Chondrocyte (in vitro differentiated cells): ENCODE data around the gene CHST11. TPM values are rescaled to one million over a fixed set of nuclear protein-coding genes. Genes with fewer than 3 reads are reported as not detected.

Source experiments
- DNase-seq: peaks from one replicate; pipeline ENCODE4 v3.0.0; 2021; ENCODE audit warnings: mixed read lengths, low spot score
- H3K27ac Mint-ChIP-seq: one replicate; pipeline ENCODE4 v1.8.0; 2021; ENCODE audit warnings: mild to moderate bottlenecking, moderate library complexity, mixed read lengths; ENCODE audit not compliant: unreplicated experiment
- H3K27me3 Mint-ChIP-seq: 2 replicates; pipeline ENCODE4 v1.8.0; 2021; ENCODE audit warnings: low read depth, mixed read lengths
- H3K36me3 Mint-ChIP-seq: 2 replicates; pipeline ENCODE4 v1.8.0; 2021; ENCODE audit warnings: low read depth, mixed read lengths
- H3K4me1 Mint-ChIP-seq: 2 replicates; pipeline ENCODE4 v1.8.0; 2021; ENCODE audit warnings: low read depth, mild to moderate bottlenecking, mixed read lengths
- H3K4me3 Mint-ChIP-seq: one replicate; pipeline ENCODE4 v1.8.0; 2021; ENCODE audit warnings: mild to moderate bottlenecking, moderate library complexity, mixed read lengths; ENCODE audit not compliant: unreplicated experiment
- H3K9me3 Mint-ChIP-seq: 2 replicates; pipeline ENCODE4 v1.8.0; 2021; ENCODE audit warnings: low read depth, mixed read lengths
- total RNA-seq: library from RNA; stranded (reverse); gene quantifications from 3 replicates; pipeline ENCODE4 v1.2.1, GENCODE V29; 2021
- TF ChIP-seq, protein P1 (sequence below): fragments of 200-600 bp; sonication (generic); IDR thresholded peaks from 2 replicates; pipeline ENCODE4 v1.5.0; 2021; ENCODE audit warnings: antibody characterized with exemption, mild to moderate bottlenecking, moderate library complexity

CHST11 gene
- total RNA-seq, 1 donor from 2014 or later = 6.2 TPM

DNA sequence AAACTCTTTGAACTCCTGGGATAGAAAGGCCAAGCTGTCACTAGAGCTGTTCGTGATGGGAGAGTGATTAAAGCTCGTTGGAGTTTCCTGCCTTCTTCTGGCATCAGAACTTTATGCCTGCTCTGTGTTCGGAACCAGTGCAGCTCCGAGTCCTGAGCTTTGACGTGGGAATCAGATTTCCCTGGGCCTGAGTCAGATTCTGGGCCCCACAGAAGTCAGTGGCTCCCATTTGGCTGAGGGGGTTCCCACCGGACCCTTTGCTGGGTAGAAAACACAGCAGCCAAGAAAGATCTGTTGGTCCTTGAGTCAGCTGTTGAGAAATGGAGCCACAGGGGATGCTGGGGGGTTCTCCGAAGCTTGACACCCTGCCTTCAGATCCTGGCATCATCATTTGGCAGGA is 238.0 kb downstream of the CHST11 start:
- Mint-ChIP-seq H3K4me1 (peaks cover 26% of the 10 kb centered on the region), H3K27me3 (no peaks in the 10 kb centered on the region), H3K27ac (no peak overlapping the region), H3K9me3 (peaks cover 4% of the 10 kb centered on the region), H3K4me3 (no peak overlapping the region), H3K36me3 (peaks cover 4% of the 10 kb centered on the region)
- TF ChIP-seq, protein P1, sequence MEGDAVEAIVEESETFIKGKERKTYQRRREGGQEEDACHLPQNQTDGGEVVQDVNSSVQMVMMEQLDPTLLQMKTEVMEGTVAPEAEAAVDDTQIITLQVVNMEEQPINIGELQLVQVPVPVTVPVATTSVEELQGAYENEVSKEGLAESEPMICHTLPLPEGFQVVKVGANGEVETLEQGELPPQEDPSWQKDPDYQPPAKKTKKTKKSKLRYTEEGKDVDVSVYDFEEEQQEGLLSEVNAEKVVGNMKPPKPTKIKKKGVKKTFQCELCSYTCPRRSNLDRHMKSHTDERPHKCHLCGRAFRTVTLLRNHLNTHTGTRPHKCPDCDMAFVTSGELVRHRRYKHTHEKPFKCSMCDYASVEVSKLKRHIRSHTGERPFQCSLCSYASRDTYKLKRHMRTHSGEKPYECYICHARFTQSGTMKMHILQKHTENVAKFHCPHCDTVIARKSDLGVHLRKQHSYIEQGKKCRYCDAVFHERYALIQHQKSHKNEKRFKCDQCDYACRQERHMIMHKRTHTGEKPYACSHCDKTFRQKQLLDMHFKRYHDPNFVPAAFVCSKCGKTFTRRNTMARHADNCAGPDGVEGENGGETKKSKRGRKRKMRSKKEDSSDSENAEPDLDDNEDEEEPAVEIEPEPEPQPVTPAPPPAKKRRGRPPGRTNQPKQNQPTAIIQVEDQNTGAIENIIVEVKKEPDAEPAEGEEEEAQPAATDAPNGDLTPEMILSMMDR = no peak
- DNase-seq = no peak

- TF ChIP-seq, protein P1 = no peak
Observed at GRCh38 chr12:104695453-104696148, 238.9 kb downstream of the CHST11 start.

DNA sequence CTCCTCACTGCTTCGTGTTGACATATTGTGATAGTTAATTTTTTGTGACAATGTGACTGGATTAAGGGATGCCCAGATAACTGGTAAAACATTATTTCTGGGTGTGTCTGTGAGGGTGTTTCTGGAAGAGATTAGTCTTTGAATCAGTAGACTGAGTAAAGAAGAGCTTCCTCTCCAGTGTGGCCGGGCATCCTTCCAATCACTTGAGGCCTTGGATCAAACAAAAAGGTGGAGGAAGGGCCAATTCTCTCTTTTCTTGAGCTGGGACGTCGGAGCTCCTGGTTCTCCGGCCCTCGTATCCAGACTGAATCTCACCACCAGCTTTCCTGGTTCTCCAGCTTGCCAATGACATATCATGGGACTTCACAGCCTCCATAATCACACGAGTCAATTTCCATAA is 240.4 kb downstream of the CHST11 start:
- no peak overlapping the region for H3K27ac Mint-ChIP-seq
- TF ChIP-seq, protein P1 = no peak
- DNase-seq = no peak
- H3K4me1 Mint-ChIP-seq = peaks cover 29% of the 10 kb centered on the region
- peaks cover 4% of the 10 kb centered on the region for H3K9me3 Mint-ChIP-seq
- no peaks in the 10 kb centered on the region for H3K27me3 Mint-ChIP-seq
- no peak overlapping the region for H3K4me3 Mint-ChIP-seq
- peaks cover 4% of the 10 kb centered on the region for H3K36me3 Mint-ChIP-seq

More at GRCh38 chr12:104695453-104696148, 238.9 kb downstream of the CHST11 start:
- Mint-ChIP-seq H3K27ac (peak overlapping the region; percentile 42), H3K9me3 (peaks cover 4% of the 10 kb centered on the region), H3K27me3 (no peaks in the 10 kb centered on the region), H3K4me3 (peak overlapping the region; percentile 20), H3K4me1 (peaks cover 29% of the 10 kb centered on the region), H3K36me3 (peaks cover 4% of the 10 kb centered on the region)
- DNase-seq = no peak

GRCh38 chr12:104698871-104699270 is 242.1 kb downstream of the CHST11 start:
- Mint-ChIP-seq H3K36me3 (no peaks in the 10 kb centered on the region), H3K4me1 (peaks cover 29% of the 10 kb centered on the region), H3K27me3 (no peaks in the 10 kb centered on the region), H3K9me3 (no peaks in the 10 kb centered on the region), H3K27ac (no peak overlapping the region), H3K4me3 (no peak overlapping the region)
- no peak for DNase-seq
- TF ChIP-seq, protein P1 = no peak

DNA sequence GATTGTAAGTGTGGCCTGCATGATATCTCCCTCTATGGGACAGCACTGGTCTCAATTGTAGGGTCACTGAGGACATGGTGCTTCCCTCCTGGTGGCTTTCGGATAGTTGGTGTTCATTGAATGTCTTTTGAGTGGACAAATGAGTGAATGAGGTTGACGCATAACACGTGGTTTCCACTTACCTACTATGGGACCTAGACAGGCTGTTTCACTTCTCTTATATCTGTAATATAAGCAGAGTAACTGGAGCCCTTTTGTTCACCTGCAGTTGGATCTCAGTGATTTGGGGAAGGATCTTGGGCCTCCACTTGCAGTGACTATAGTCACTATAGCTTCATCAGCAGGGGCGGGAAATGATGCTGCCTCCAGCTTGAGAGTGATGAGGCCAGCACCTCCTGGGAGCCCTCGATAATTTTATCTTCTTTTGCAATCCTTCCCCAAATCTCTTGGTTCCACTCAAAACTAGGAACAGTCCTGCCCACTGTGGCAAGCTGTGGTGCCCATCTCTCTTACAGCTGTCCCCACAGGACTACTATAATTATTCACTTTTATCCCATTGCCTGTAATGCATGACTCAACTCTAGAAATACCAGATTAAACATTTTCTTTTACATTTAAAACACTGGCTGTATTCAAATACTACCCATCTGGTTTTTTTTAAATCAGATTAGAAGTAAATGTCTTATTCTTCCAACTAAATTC is 242.9 kb downstream of the CHST11 start:
- TF ChIP-seq, protein P1 = no peak
- no peak for DNase-seq
- no peaks in the 10 kb centered on the region for H3K27me3 Mint-ChIP-seq
- no peak overlapping the region for H3K4me3 Mint-ChIP-seq
- H3K4me1 Mint-ChIP-seq = peaks cover 24% of the 10 kb centered on the region
- no peaks in the 10 kb centered on the region for H3K9me3 Mint-ChIP-seq
- peak overlapping the region; percentile 47 for H3K27ac Mint-ChIP-seq
- H3K36me3 Mint-ChIP-seq = no peaks in the 10 kb centered on the region
